Anterior cingulate cortex (tissue), 58 donors: Measurements from ENCODE around the gene CFAP65.

ENCODE experiments used
- DNase-seq, 58 donors: peaks; one replicate each; lab custom pipeline; 2025; lab: John Stamatoyannopoulos, UW

CFAP65 gene

DNA sequence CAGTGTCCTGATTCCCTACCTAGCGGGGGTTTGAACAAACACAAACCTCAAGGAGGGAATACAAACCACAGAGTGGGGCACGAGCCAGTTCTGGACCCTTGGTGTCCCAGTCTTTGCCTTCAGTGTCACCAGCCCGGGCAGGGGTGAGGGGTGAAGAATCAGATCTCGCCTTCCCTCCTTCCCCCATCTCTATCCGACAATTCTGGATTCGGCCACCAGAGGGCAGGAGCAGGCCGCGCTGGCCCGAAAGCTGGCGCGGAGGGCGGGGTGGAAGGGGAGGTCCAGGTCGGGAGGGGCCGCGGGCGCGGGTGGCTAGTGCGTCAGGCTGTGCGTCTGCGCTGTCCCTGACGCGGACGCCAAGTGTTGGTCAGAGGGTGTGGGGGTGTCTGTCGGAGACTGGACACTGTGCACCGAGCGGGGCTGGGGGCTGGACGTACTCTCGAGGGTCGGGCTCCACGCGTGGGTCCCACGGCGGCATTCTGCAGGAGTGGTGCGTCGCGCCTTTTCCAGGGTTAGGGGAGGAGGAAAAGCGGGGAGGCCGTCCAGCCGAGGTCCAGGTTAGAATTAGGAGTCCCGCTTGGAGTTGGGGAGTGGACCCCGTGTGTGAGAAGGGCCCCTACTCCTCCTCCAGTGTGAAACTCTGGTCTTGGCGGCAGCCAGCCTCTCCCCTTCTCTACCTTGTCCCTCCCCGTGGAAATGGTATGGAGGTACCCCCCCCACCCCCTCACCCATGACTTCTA is 45.2 kb downstream of the CFAP65 start:
- peak in 57 of 58 donors; percentile 13 to 87 (median 69) for DNase-seq

DNA sequence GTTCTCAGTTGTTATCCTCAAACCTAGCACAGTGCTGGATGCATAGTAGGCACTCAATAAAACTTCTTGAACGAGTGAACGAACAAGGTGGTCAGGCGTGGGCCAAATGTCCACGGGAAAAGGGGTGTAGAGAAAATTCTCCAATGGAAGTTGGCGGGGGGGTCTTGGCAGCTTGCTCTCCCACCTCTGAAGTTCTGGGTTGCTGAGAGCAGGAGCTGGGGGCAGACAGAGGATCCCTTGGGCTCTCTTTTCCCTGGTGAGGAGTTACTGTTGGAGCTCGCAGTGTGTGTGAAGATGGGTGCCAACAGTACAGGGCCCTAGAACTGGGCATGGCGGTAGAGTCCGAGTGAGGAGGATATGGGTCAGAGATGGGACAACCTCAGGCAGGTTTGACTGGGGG is 45.8 kb downstream of the CFAP65 start:
- DNase-seq: no peak

DNA sequence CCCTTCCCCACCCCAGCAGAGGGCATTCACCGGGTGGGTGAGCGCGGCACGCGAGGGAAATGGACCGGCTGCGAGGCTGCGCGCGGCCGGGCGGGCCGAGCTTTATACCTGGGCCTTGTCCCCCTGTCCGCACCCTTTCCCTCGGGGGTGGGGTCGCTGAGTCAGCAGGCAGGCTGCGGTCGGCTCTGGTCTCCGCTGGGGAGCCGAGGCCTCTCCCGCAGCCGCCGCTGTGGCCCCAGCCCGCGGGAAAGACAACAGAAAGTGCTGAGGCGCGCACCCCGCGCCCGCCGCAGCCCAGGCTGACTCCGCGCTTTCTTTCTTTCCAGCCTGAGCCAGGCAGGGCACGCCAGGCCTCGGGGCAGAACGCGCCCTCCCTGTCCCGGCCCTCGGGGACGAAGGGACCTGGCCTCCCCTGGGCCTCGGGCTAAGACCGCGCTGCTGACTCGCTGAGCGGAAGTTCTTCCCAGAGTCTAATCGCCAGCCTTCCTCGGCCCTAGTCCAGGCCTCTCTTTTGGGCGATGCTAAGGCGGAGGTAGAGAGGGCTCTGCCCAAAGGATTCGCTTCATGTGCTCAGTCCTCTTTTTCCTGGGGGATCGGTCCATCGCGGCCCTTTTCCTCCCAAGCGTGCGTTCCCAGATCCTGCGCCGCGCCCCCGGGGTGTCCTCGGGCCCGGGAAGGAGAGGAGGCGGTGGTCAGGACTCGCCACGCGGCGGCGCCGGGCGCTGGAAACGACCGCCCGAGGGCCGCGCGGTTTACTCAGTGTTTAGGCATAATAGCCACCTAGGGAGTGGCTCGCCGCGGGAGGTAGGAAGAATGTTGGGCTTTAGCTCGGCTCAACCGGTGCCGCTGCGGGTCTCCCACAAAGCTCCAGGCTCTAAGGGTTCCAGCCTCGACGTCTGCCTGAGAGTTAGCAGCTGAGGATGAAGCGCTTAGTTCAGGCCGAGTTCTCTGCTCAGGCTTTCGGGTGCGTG is 47.7 kb downstream of the CFAP65 start, which contains the start of gene CRYBA2:
TSS of gene CRYBA2 (minus strand) at position 78 of the 971 bp plus-strand sequence. CDS start 246 bp downstream, outside the sequence.
- DNase-seq: no peak

DNA sequence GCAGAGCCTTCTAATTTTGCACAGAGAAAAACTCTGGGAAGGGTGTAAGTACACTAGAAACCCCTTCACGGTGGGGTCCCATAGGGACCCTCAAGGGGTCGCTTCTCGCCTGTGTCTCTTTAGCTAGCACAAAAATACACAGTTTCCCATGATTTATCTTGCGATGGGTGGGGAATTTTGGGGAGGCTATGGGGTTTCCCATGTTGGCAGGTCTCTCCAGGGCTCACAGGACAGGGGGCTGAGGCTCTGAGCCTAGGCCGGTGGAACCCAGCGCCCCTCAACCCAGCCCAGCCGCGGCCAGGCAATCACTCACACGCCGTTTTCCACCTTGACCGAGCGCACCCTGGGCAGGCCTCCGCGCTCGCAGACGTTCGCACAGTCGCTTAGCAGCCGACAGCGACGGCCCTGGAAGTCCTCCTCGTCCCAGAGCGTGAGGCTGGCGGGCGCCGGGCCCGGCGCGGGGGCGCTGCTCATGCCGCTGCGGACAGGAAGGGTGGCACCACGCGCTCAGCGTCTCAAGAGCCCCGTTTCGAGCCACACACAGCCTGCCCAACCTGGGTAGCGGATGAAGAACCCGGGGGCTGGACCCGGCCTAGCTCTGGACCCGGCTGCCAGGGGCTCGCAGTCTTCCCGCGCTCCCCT is 48.5 kb downstream of the CFAP65 start:
- DNase-seq: peak in 1 of 58 donors; percentile 19

DNA sequence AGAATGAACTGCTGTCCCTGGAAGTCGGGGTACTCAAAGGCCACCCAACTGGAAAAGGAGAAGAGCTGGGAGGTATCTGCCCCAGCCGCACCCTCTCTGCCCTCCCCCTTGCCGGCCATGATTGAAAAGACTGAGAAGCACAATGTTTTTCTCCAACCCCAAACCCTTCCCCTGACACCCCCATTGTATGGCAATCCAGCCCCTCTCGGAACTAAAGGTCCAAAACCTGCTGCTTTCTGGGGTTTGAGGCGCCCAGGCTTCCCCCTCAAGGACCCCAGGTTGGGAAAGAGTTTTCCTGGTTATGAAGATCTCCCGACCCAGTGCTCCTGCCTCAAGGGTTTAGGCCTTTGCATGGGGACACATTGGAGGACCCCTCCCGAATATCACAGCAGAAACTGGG is 49.1 kb downstream of the CFAP65 start:
- DNase-seq: no peak

DNA sequence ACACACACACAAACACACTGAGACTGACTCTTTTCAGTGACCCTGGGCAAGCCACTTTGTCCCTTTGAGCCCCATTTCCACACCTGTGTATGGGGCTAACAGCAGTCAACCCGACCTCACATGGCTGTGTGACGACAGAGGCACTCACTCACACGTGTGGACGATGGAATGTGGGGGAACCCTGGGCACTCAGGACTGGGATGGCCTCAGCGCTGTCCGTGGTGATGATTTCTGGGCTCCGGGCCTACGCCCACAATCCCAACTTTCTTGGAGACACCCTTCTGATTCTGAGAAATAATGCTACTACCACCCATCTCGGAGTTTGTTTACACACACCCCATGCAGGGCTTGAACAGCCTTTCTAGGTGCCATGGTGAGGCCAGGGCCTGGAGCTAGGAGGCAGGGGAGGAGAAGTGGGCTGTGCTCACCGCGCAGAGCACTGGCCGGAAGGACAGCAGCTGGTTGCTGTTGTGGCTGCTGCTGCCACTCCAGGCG is 49.6 kb downstream of the CFAP65 start:
- DNase-seq: no peak

DNA sequence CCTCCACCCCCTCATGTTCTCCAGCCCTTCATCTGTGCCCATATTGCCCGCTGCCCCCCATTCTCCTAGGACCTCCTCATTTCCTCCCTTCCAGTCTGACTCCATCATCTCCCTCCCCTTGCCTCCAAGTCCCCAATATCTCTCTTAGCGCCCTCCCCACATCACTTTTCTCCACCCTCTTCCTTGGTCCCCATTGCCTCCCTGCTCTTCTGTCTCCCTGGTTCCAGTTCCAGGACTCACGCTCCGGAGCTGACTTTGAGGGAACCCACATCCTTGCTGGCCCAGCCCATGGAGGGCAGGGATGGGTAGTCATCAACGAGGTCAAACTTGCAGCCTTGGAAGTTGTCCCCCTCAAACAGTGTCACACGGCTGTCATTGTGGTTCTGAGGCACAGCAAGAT is 50.7 kb downstream of the CFAP65 start:
- DNase-seq: no peak

DNA sequence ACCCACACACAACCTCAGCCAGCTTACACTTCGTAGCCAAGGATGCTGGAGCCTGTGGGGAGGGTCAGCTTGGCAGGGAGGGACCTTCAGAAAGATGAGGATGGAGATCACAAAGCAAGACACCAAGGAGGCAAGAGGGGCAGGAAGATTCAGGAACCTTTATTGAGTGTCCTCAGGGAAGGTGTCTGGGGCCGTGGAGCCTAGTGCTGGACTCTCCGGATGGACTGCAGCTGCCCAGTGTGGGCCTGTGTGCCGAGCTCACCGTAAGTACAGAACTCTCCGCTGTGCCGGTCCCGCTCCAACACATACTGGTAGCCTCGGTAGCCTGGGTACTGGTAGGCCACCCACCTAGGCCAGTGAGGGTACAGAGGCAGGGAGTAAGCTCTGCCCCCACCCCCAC is 51.3 kb downstream of the CFAP65 start:
- DNase-seq: no peak

DNA sequence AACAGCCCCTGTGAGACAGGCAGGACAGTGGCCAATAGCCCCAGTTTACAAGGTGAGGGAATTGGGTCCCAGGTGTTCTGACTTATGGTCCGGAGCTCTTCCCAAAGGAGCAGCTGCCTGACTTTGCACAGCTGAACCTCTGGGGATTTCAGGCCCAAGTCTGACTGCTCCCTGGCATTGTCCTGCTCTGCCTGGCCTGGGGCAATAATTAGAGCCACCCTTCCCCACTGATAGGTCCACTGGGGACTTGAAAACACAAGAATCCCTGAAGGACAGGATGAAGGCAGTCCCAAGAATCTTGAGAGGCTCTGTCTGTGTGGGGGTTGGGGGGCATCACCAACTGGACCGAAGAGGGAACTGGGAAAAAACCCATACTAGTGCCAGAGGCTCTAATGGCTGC is 52.7 kb downstream of the CFAP65 start:
- DNase-seq: no peak

DNA sequence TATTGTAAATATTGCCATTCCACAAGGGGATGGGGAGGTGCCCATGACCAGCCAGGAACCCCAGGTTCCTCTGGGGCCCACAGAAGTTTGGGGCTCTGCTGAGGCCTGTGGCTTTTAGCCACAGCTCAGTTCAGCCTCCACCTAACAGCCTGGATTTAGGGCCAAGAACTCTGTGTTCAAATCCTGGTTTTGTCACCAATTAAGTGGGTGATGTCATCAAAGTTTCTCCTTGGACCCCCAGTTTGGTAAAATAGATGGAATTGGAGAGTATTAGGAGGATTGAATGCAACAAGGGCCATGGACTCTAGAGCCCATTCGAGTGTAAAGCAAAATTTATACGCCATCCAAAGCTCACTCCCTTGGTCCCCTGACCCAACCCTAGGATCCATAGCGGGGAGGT is 53.2 kb downstream of the CFAP65 start:
- no peak for DNase-seq

DNA sequence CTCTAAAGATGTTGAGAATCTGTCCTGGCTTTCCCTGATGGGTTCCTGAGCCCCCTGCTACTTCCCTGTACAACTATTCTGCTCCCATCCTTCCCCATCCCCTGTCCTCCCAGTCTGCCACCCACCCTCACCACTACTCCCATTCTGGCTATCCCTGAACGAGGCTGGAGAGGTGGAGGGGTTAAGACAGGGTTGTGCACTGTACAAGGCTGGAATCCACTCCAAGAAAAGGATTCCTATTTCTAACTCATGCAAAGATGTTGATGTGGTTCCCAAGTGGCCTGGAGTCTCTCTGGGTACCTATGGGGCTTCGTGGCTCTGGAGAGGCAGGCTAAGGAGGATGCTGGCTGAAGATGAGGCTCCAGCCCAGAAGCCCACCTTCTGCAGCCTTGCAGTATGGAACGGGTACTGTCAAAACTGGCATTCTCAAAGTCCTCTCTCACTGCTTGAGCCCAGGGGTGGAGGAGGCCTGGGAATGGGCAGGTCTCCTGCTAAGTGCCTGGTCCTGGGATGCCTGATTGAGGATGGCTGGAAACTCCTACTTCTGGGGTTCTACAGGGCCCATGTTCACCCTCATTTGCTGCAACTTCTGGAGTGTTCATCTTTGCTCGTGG is 55.1 kb downstream of the CFAP65 start:
- no peak for DNase-seq

DNA sequence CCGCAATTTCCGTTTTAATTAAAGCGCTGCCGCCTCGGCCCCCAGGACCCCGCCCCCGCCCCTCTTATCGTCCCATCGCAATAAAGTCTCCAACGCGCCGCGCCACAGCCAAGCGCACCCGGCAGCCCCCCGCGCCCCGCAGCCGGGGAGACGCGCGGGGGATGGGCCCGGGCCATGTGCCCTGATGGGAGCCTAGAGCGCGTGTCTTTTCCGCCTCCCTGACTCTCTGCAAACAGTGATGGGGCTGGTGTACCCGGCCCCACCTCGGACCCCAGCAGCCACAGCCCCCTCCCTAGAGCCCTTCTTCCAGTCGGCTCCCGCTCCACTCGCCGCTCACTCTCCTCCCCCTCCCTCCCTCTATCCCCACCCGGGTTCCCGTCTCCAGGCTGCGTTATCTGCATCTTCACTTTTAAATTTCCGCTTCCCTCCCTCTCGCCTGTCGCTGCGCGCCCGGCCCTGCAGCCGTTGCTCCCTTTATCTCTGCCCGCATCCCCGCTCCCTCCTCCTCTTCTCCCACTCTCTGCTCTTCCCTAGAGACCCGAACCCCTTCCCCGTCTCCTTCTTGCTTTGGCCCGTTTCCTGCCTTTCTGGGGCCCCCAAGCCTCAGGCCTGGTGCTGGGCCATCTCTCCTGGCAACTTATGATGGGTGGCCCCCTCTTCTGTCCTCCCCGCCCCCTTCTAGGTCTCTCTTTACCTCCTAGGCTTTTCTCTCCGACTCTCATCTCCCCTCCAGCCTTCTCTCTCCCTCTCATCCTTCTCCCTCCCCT is 55.8 kb downstream of the CFAP65 start:
- DNase-seq: no peak

DNA sequence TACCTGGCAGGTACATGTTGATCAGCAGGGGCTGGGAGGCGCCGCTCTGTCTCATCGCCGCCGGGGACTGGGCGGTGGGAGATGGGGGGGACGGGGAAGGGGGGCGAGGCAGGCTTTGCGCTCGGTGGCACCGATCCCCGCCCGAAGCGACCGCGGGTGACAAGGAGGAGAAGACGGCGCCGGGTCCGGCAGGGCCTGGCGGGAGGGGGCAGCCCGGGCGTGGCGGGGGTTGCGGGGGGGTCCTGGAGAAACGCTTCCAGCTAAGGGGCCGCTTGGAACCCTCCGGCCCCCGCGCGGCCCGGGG is 56.3 kb downstream of the CFAP65 start, which contains the start of gene FEV:
TSS of gene FEV (minus strand) at position 164 of the 304 bp plus-strand sequence. CDS start at position 55, 109 bp downstream.
- no peak for DNase-seq

DNA sequence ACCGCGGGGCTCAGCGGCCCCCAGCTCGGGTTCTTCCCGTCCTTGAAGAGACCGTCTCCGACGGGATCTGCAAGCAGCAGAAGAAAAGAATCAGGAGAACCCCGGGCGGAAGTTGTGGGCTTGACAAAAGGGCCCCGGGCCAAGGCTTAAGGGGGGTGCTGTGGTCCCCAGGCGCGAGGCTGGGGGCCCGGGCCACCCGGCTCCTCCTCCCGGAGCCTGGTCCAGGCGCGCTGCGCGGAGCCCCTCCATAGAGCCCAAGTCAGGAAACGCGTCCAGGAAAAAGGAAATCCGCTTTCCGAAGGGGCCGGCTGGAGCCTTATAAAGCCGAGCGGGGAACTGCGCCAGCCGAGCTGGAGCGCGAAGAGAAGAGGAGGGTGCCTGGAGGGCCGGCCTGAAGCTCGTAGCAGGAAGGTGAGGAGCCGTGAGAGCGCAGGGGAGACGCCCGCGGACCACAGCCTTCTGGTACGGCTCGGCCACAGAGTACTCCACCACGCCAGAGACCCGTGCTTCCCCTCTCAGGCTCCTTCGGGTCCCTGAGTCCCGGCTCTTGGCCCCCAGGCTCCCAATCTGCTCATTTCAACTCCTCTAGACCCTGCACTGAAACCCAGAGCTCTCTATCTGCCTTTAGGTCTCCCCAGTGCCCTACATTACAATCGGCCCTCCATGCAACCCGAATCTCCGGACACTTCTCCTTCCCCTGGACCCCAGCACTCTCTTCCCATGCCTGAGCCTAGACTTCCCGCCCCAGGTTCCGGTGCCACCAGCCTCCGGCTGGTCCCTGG is 56.9 kb downstream of the CFAP65 start:
- no peak for DNase-seq

DNA sequence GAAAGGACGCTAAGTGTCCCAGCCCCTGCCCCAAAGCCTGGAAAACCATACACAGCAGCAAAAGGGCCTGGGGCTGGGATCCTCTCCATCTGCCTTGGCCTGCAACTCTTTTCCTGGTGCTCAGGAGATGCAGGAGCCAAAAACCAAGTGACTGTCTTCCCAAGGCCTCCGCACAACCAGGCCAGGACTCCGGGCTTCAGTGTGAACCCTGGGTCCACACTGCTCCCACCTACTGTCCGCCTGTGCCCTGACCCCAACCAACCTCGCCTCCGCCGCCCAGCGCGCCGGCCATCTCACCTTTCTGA is 57.4 kb downstream of the CFAP65 start:
- no peak for DNase-seq

DNA sequence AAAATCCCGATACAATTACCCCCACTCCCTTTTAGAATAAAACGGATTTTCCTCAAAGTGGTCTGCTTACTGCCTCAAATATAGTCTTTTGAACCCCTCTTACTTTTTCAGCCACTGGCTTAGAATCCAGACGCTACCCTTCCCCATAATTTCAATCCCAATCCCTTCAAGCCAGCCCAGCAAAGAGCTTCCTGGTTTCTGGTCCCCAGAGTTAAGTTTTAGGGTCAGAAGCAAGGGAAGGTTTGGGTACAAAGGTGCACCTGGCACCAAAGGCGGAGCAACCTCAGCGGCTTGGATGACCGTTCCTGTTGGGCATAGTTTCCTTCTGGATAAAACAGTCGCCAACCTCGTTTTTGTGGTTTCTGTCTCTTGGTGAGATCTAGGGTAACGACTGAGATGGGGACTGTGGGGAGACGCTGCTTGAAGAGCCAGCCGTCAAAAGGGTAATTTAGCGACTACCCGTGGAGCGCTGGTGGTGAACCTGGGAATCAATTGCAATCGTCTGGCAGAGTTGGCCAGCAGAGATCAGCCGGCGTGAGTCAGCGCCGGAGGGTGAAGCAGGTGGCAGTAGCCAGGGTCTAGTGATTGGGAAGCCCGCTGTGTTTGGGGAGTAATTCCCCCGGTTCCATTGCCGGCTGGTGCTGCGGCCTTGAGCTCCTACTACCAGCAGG is 57.9 kb downstream of the CFAP65 start:
- no peak for DNase-seq

DNA sequence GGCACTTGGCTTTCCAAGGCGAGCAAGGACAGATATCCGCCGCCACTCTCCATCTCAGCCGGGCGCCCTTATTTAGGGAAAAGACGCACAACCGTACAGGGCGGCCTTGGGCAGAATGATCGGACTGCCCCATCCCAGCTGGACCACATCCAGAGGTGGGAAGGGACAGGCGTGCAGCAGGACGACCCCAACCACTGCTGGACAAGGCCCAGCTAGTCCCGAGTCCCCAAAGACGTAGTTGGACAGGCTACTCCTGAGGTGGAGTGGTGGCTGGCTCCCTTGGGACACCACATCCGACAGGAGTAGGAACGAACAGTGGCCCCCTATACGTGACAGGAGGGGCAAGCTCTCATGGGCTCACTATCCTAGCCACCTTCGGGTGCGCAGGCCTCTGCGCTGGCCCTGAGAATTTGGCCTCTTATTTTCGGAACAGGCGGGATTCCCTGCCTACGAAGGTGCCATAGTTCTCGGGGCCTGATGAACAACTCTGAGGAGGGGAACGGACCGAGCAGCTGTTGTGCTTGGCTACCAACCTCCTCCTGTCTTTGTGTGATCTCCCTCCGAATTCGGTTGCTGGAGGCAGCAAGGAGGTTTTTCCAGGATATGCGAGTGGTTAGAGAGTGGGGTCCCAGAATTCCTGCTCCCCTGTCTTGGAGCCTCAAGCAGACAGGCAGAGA is 58.6 kb downstream of the CFAP65 start:
- no peak for DNase-seq
